HG03175 (cell line): ENCODE measurements around the gene PPM1D.
"Not testable (repeated sequence)": the region's sequence is repeated elsewhere in the genome, so short reads cannot be mapped to it uniquely, and the experiment has no call there.

Source experiments
- ATAC-seq: cut with Tn5 transposase; IDR thresholded peaks from one replicate; pipeline ENCODE4 v1.9.1; 2021; ENCODE audit warnings: mild to moderate bottlenecking, moderate library complexity; ENCODE audit not compliant: unreplicated experiment

The PPM1D gene

GRCh38 chr17:60599620-60600489 lies at the start of gene PPM1D:
PPM1D (plus strand) TSS chr17:60600193; CDS start chr17:60600415, 222 bp downstream.
- ATAC-seq, result peak; percentile 88

DNA sequence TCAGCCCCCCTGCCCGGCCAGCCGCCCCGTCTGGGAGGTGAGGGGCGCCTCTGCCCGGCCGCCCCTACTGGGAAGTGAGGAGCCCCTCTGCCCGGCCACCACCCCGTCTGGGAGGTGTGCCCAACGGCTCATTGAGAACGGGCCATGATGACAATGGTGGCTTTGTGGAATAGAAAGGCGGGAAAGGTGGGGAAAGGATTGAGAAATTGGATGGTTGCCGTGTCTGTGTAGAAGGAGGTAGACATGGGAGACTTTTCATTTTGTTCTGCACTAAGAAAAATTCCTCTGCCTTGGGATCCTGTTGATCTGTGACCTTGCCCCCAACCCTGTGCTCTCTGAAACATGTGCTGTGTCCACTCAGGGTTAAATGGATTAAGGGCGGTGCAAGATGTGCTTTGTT lies 47.7 kb upstream of the PPM1D start:
- ATAC-seq, result not testable (repeated sequence)

GRCh38 chr17:60554377-60554788 lies 45.6 kb upstream of the PPM1D start:
- no peak for ATAC-seq

- no peak for ATAC-seq
Observed at GRCh38 chr17:60555786-60556185, 44.2 kb upstream of the PPM1D start.

DNA sequence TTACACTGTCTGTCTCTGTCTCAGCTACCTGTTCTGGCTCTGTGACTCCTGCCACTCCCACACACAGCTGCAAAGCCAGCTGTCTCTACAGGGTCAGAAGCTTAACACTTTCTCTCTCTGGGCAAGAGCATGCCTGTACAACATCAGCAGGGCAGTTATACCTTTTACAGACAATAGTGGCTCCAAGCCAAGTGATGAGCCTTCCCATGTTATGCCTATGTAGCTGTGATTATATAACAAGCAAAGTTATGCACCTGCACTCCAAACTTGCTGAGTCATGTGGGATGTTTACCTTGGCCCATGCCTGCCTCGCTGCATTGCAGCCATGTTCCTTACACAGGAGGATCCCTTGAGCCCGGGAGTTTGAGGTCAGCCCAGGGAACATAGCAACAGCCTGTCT lies 42.2 kb upstream of the PPM1D start:
- ATAC-seq, result no peak

GRCh38 chr17:60559659-60559994 lies 40.4 kb upstream of the PPM1D start:
- ATAC-seq, result no peak

- no peak for ATAC-seq
Observed at GRCh38 chr17:60559995-60560859, 39.8 kb upstream of the PPM1D start.

- no peak for ATAC-seq
Observed at GRCh38 chr17:60560860-60561257, 39.1 kb upstream of the PPM1D start.

DNA sequence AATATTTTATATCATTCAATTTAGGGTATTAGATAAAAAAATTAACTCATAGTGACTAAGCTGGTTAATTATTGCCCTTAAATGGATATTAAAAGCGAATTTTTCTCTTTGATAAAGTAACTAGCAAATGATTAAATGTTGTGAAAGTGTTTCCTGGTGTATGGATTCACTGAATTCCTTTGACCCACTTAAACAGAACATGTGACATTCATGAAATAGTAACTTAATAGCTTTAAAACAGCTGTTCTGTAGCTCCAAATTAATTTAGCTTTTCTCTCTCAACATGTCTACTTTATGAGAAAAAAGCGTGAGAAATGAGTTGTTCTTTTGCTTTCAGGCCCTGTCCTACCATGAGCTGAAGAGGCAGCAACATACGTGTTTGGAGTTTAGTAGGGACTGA lies 37.6 kb upstream of the PPM1D start:
- ATAC-seq, result no peak

- no peak for ATAC-seq
Observed at GRCh38 chr17:60563743-60564142, 36.2 kb upstream of the PPM1D start.

DNA sequence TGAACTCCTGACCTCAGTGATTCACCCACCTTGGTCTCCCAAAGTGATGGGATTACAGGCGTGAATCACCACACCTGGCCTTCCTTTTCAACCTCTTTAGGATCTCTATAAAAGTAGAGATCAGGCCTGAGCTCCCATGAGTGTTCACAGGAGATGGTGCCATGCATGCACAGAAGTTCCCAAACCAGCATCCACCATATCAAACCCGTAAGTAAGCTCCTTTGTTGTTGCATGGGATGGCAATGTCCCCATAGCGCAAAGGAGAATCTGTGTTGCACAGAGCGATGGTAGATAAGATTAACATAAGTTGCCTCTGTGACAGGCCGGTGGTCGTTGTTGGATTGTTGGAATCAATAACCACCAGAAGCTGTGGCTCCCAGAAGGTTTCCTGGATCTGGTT lies 34.8 kb upstream of the PPM1D start:
- ATAC-seq, result no peak

DNA sequence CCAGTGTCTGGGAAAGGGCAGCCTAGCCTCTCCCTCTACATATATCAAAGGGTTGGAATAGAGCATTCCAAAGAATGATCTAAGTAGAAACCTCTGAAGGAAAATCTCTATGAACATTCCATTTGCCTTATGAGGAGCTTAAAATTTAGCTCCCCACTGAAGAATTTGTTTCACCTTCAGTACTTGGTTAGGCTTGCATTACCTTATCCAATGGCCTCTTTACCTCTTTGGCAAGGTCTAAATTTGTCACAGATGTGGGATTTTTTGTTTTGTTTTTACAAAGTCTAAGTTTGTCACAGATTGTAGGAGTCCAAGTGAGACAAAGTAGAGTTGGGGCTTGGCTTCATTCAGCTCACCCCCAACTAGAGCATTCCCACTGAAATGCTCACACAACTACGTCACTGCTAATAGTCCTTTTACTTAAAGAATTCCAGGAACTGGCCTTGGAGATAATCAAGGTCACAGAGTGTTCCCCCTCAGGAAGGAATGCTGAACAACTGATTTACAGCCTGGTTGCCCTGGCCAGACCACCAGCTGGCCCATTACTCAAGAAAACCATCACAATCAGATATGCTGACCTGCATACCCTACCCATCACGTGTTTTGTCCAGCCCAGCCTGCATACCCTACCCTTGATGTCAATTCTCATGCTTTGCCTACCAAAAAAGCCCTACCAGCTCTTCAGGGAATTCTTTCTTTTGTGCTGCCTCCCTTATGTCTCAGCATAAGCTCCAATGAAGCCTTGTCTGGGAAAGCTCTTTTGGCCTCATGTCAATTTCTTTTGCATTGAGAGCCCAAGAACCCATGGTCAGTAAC lies 26.5 kb upstream of the PPM1D start:
- no peak for ATAC-seq

GRCh38 chr17:60577147-60577915 lies 22.7 kb upstream of the PPM1D start:
- ATAC-seq, result no peak

GRCh38 chr17:60579090-60579489 lies 20.9 kb upstream of the PPM1D start:
- no peak for ATAC-seq

GRCh38 chr17:60579551-60579950 lies 20.4 kb upstream of the PPM1D start:
- ATAC-seq, result no peak

- no peak for ATAC-seq
Observed at GRCh38 chr17:60583008-60583407, 17.0 kb upstream of the PPM1D start.

DNA sequence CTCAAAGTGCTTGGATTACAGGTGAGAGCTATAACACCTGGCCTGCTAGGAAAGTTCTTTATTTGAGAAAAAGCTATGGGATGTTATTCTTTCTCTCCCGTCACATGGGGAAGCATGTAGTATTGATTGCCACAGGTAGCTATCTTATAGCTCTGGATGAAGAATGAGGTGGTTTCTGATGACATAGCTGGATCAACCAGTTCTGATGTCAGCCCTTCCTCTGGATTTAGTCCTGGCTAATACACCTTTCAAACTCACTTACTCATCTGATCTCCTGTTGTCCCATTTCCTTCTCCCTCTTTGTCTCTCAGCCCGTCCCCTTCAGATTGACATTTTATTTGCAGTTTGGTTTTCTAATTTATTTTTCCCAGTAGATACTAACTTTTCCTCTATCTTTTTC lies 14.1 kb upstream of the PPM1D start:
- no peak for ATAC-seq

- ATAC-seq, result no peak
Observed at GRCh38 chr17:60586288-60586974, 13.6 kb upstream of the PPM1D start.

DNA sequence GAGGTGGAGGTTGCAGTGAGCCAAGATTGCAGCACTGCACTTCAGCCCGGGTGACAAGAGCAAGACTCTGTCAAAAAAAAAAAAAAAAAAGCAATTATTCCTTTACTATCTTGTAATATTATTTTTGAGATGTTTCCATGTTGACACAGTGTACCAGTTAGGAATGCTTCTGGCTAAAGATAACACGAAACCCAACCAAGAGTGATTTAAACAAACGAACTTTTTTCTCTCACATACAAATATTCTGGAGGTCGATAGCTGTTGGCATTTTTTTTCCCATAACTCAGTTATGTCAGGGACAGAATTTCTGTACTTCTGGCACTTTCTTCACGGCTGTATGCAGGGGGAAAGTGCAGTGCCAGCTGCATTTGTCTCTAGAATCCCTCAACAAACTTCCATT lies 9.9 kb upstream of the PPM1D start:
- ATAC-seq, result no peak

DNA sequence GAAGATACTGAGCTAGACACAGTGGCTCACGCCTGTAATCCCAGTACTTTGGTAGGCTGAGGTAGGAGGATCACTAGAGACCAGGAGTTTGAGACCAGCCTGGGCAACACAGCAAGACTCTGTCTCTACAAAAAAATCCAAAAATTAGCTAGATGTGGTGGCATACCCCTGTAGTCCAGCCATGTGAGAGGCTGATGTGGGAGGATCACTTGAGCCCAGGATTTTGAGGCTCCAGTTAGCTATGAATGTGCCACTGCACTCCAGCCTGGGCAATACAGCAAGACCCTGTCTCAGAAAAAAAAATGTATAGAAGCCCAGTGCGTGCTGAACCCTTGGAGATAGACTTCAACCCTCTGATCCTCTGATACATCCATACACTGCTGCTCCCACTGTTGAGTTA lies 7.2 kb upstream of the PPM1D start:
- ATAC-seq, result no peak
